Measurements from ENCODE around the gene JDP2. TPM values are rescaled to one million over a fixed set of nuclear protein-coding genes. Genes with fewer than 3 reads are reported as not detected.

The JDP2 gene
- total and polyA plus RNA-seq, 7 donors, result 11.0 to 73.2 (median 37.2) TPM

DNA sequence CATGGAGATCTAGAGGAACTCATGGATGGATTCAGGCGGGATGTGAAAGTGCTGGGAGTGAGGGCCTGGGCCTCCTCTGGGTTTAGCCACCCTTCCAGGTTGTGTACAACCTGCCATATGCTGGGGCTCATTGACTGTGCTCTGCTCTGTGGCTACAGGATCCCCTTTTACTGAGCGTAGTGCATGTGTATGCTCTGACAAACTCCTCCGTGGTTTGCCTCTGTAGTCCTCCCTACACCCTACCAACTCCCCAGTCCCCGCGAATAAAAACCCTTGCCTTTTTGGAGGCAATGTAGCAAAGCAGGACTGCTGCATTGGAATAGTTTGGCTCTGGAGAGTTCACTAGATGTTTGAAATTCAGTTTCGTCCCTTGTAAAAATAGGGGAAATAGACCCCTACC, 17.4 kb downstream of the JDP2 start:
- 94 to 98% (median 95%) methylated on average over 6 of the region's 6 CpGs for WGBS, 3 donors
- DNase-seq (no peak), ATAC-seq (no peak)
- Histone ChIP-seq H3K36me3 (ENCODE audit: insufficient read depth in 1 of 2, low read depth in 1 of 2) (peaks cover 4 to 40% of the 10 kb centered on the region in 2 donors), H3K27me3 (ENCODE audit: insufficient read depth in 3 of 3, low read length in 2 of 3) (no peaks in the 10 kb centered on the region), H3K9me3 (no peaks in the 10 kb centered on the region), H3K27ac (peak overlapping the region; percentile 61), H3K4me1 (peaks cover 95% of the 10 kb centered on the region), H3K4me3 (no peak overlapping the region)
- intact Hi-C loops (cut with DNase I), result no loop called here
- TF ChIP-seq, protein P1, sequence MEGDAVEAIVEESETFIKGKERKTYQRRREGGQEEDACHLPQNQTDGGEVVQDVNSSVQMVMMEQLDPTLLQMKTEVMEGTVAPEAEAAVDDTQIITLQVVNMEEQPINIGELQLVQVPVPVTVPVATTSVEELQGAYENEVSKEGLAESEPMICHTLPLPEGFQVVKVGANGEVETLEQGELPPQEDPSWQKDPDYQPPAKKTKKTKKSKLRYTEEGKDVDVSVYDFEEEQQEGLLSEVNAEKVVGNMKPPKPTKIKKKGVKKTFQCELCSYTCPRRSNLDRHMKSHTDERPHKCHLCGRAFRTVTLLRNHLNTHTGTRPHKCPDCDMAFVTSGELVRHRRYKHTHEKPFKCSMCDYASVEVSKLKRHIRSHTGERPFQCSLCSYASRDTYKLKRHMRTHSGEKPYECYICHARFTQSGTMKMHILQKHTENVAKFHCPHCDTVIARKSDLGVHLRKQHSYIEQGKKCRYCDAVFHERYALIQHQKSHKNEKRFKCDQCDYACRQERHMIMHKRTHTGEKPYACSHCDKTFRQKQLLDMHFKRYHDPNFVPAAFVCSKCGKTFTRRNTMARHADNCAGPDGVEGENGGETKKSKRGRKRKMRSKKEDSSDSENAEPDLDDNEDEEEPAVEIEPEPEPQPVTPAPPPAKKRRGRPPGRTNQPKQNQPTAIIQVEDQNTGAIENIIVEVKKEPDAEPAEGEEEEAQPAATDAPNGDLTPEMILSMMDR (IDR thresholded peaks at IDR 0.05), result no peak

DNA sequence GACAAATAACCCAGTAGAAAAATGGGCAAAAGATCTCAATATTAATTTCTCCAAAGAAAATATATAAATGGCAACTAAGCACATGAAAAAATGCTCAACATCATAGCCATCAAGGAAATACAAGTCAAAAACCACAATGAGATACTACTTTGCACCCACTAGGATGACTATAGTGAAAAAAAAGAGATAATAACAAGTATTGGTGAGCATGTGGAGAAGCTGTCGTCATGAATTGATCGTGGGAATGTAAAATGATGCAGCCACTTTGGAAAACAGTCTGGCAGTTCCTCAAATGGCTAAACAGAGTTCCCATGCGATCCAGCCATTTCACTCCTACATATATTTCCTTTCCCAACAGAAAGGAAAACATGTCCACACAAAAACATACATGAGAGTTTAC, 18.1 kb downstream of the JDP2 start:
- Histone ChIP-seq H3K27ac (peak overlapping the region; percentile 61), H3K4me1 (peaks cover 97% of the 10 kb centered on the region)

DNA sequence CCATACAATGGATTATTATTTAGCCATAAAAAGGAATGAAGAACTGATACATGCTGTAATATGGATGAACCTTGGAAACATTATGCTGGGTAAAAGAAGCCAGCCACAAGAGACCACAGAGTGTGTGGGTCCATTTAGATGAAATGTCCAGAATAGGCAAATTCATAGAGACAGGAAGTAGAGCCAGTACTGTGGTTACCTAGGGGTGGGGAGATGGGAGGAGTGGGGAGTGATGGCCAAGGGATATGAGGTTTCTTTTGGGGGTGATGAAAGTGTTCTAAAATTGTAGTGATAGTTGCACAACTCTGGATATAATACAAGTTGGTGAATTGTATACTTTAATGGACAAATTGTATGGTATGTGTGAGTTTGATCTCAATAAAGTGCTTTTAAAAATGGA, 18.6 kb downstream of the JDP2 start:
- peak; percentile 27 to 36 (median 32) for ATAC-seq
- intact Hi-C loops (cut with DNase I), result no loop called here
- H3K27ac ChIP-seq, result peak overlapping the region; percentile 61
- no peaks in the 10 kb centered on the region for H3K27me3 ChIP-seq (ENCODE audit: insufficient read depth in 3 of 3, low read length in 2 of 3)
- H3K4me1 ChIP-seq, result peaks cover 97% of the 10 kb centered on the region
- H3K4me3 ChIP-seq, result no peak overlapping the region
- peaks cover 4 to 28% of the 10 kb centered on the region in 2 donors for H3K36me3 ChIP-seq (ENCODE audit: insufficient read depth in 1 of 2, low read depth in 1 of 2)
- DNase-seq, result no peak
- TF ChIP-seq, protein P1 (IDR thresholded peaks at IDR 0.05), result no peak
- H3K9me3 ChIP-seq, result no peaks in the 10 kb centered on the region

More for the DNA sequence above, 18.1 kb downstream of the JDP2 start:
- 62 to 84% (median 70%) methylated on average over 3 of the region's 3 CpGs for WGBS, 3 donors
- TF ChIP-seq, protein P1 (IDR thresholded peaks at IDR 0.05), result no peak
- Histone ChIP-seq H3K36me3 (ENCODE audit: insufficient read depth in 1 of 2, low read depth in 1 of 2) (peaks cover 4 to 33% of the 10 kb centered on the region in 2 donors), H3K27me3 (ENCODE audit: insufficient read depth in 3 of 3, low read length in 2 of 3) (no peaks in the 10 kb centered on the region), H3K9me3 (no peaks in the 10 kb centered on the region), H3K4me3 (no peak overlapping the region)
- ATAC-seq (no peak), DNase-seq (no peak)
- intact Hi-C loops (cut with DNase I), result no loop called here

DNA sequence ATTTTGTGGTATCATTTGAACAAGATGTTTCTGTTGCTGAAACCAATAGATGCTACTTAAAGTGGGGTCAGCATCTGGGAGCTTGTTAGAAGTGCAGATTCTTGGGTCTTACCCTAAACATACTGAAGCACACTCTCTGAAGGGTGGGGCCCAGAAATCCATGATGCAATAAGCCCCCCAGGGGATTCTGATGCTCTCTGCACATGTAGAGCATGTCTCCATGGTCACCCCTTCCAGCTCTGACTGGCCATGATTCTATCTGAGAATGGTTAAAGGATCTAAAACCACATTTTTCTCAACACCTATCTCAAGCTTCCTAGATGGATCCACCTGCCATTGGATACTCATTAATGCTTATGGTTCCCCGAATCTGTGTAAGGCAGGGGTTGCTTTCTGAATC, 20.4 kb downstream of the JDP2 start:
- no peaks in the 10 kb centered on the region for H3K9me3 ChIP-seq
- TF ChIP-seq, protein P1 (IDR thresholded peaks at IDR 0.05), result no peak
- peak overlapping the region; percentile 46 for H3K27ac ChIP-seq
- no peak overlapping the region for H3K4me3 ChIP-seq
- intact Hi-C loops (cut with DNase I), result no loop called here
- H3K27me3 ChIP-seq (ENCODE audit: insufficient read depth in 3 of 3, low read length in 2 of 3), result no peaks in the 10 kb centered on the region
- WGBS, 3 donors, result 86 to 94% (median 88%) methylated on average over 1 of the region's 1 CpG
- peaks cover 97% of the 10 kb centered on the region for H3K4me1 ChIP-seq
- ATAC-seq (no peak), DNase-seq (no peak)
- peaks cover 4 to 19% of the 10 kb centered on the region in 2 donors for H3K36me3 ChIP-seq (ENCODE audit: insufficient read depth in 1 of 2, low read depth in 1 of 2)

DNA sequence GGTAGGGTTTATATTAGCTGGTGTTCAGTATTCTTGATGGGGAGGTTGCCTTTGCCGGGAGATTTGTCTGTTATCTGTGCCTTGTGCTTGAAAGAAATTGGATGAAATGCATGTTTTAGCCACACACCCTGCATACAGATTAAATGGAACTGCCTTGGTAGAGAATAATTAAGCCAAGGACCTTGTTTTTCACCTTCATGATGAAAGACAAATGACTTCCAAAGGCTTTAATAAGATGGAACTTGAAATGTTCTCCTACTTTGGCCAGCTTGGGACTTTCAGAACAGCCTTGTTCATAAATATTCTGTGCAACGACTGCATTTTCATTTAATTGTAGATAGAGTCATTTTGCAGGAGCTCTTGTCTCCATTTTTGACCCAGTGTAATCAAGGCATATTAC, 21.2 kb downstream of the JDP2 start:
- no peak for DNase-seq
- Histone ChIP-seq H3K4me1 (peaks cover 98% of the 10 kb centered on the region), H3K27ac (peak overlapping the region; percentile 46), H3K4me3 (no peak overlapping the region), H3K9me3 (no peaks in the 10 kb centered on the region), H3K36me3 (ENCODE audit: insufficient read depth in 1 of 2, low read depth in 1 of 2) (peaks cover 4 to 20% of the 10 kb centered on the region in 2 donors), H3K27me3 (ENCODE audit: insufficient read depth in 3 of 3, low read length in 2 of 3) (no peaks in the 10 kb centered on the region)
- 23 to 47% (median 29%) methylated on average over 2 of the region's 2 CpGs for WGBS, 3 donors
- no peak for ATAC-seq
- intact Hi-C loops (cut with DNase I), result no loop called here
- TF ChIP-seq, protein P1 (IDR thresholded peaks at IDR 0.05), result no peak
